ENCODE measurements around the gene SFPQ. TPM values are rescaled to one million over a fixed set of nuclear protein-coding genes. Genes with fewer than 3 reads are reported as not detected.
"Not testable (repeated sequence)": the region's sequence is repeated elsewhere in the genome, so short reads cannot be mapped to it uniquely, and the experiment has no call there.

SFPQ gene
- total RNA-seq, 1 experiment from 2014 or later: 573 TPM

DNA sequence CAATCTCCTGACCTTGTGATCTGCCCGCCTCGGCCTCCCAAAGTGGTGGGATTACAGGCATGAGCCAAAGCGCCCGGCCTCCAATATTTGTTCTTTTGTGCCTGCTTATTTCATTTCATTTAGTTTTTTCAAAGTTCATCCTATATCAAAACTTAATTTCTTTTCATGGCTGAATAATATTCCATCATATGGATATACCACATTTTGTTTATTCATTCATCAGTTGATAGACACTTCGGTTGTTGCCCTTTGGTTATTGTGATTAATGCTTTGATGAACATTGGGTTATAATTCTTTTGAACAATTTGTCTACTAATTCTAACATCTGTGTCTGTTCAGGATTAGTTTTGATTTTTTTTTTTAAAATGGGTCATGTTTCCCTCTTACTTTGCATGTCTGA, 41.7 kb downstream of the SFPQ start:
- Histone ChIP-seq H2BK120ac (ENCODE audit: low read depth, low read length, poor library complexity, severe bottlenecking) (no peak overlapping the region), H4K8ac (replicated peaks; ENCODE audit: insufficient read length, low read depth, low read length) (no peak overlapping the region), H3K4me1 (ENCODE audit: insufficient read depth, low read length) (no peaks in the 10 kb centered on the region), H3K27ac (ENCODE audit: insufficient read length, low read depth, low read length) (no peak overlapping the region), H2AFZ (ENCODE audit: low read length) (no peak overlapping the region), H3K4ac (ENCODE audit: low read depth, low read length) (no peak overlapping the region), H3K4me2 (ENCODE audit: insufficient read depth, insufficient read length, low read length) (no peak overlapping the region), H3T11ph (ENCODE audit: low read length) (no peak overlapping the region), H3K18ac (ENCODE audit: insufficient read length, low read depth, low read length) (no peak overlapping the region), H3K56ac (ENCODE audit: insufficient read length, low read depth, low read length) (no peak overlapping the region), H3K9me3 (ENCODE audit: control insufficient read depth, low read depth, low read length) (no peaks in the 10 kb centered on the region), H2BK15ac (ENCODE audit: low read depth, low read length) (no peak overlapping the region), H4K5ac (ENCODE audit: insufficient read length, low read depth, low read length) (no peak overlapping the region), H2BK5ac (ENCODE audit: insufficient read length, low read length) (no peak overlapping the region), H3K79me2 (ENCODE audit: insufficient read depth, low read length) (no peaks in the 10 kb centered on the region), H3K14ac (ENCODE audit: insufficient read depth, low read length) (no peak overlapping the region), H3K27me3 (ENCODE audit: insufficient read depth, low read length) (no peaks in the 10 kb centered on the region), H3K23me2 (ENCODE audit: insufficient read length, low read depth, low read length, poor library complexity, severe bottlenecking) (no peaks in the 10 kb centered on the region), H2BK20ac (ENCODE audit: low read depth, low read length, poor library complexity, severe bottlenecking) (no peak overlapping the region), H2BK12ac (ENCODE audit: insufficient read length, low read depth, low read length) (no peak overlapping the region), H4K91ac (ENCODE audit: insufficient read length, low read depth, low read length) (no peak overlapping the region), H4K20me1 (ENCODE audit: control insufficient read depth, insufficient read depth, insufficient read length) (no peaks in the 10 kb centered on the region), H3K9ac (ENCODE audit: extremely low read depth, insufficient read length, low read length) (no peak overlapping the region), H2AK5ac (ENCODE audit: insufficient read length, low read length) (no peak overlapping the region), H3K79me1 (ENCODE audit: insufficient read depth, low read depth, low read length, poor library complexity, severe bottlenecking) (no peaks in the 10 kb centered on the region), H3K23ac (ENCODE audit: insufficient read length, low read depth, low read length) (no peak overlapping the region)
- DNase-seq: no peak
- Mint-ChIP-seq H3K4me3 (no peak overlapping the region), H3K36me3 (ENCODE audit: insufficient read depth in 1 of 3, low read depth in 3 of 3) (peaks cover 0 to 10% (median 1%) of the 10 kb centered on the region in 3 experiments; a peak in 3 of 7 replicates), H3K9me3 (peaks cover 7 to 10% of the 10 kb centered on the region in 2 experiments), H3K27ac (no peak overlapping the region), H3K4me1 (peaks cover 0 to 3% of the 10 kb centered on the region in 2 experiments; a peak in 2 of 4 replicates), H3K27me3 (ENCODE audit: low read depth) (no peaks in the 10 kb centered on the region; the same call in 1 of the 2 replicates)
- WGBS (ENCODE audit: extremely low coverage, insufficient read length, low lambda C conversion rate): no CpG with 5 or more reads among the region's 5 CpGs
- TF ChIP-seq, protein P1, sequence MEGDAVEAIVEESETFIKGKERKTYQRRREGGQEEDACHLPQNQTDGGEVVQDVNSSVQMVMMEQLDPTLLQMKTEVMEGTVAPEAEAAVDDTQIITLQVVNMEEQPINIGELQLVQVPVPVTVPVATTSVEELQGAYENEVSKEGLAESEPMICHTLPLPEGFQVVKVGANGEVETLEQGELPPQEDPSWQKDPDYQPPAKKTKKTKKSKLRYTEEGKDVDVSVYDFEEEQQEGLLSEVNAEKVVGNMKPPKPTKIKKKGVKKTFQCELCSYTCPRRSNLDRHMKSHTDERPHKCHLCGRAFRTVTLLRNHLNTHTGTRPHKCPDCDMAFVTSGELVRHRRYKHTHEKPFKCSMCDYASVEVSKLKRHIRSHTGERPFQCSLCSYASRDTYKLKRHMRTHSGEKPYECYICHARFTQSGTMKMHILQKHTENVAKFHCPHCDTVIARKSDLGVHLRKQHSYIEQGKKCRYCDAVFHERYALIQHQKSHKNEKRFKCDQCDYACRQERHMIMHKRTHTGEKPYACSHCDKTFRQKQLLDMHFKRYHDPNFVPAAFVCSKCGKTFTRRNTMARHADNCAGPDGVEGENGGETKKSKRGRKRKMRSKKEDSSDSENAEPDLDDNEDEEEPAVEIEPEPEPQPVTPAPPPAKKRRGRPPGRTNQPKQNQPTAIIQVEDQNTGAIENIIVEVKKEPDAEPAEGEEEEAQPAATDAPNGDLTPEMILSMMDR (conservative IDR thresholded peaks at IDR 0.05): no peak

DNA sequence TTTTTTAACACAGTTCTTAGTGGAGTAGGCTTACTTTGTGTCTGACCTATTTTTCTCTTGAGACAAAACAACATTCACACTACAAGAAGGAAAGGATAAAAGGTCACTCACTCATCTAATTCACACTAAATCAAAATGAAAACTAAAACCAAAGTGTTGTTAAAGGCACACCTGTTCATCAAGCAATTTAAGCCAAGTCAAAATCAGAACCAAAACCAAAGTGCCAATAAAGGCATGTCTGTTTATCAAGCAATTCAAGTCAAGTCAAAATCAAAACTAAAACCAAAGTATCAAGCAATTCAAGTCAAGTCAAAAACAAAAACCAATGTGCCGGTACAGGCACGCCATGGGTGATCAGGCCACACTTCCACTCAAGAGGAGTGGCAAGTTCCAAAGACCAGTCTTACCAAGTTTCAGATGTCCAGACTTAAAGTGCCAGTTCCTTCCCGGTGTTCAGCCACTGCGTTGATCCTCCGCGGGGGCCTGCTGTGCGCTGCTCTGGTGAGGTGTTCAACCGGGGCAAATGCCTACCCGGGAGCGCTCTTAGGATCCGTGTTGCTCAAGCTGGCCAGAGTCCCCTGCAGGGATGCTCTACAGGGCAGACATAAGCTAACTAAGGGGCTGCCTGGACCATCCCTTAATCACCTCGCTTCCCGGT, 46.9 kb downstream of the SFPQ start:
- not testable (repeated sequence) for H4K8ac ChIP-seq (replicated peaks; ENCODE audit: insufficient read length, low read depth, low read length); H3K23me2 ChIP-seq (ENCODE audit: insufficient read length, low read depth, low read length, poor library complexity, severe bottlenecking); H3K4me1 ChIP-seq (ENCODE audit: insufficient read depth, low read length); DNase-seq; H2BK12ac ChIP-seq (ENCODE audit: insufficient read length, low read depth, low read length); H3K9ac ChIP-seq (ENCODE audit: extremely low read depth, insufficient read length, low read length); H3K27ac ChIP-seq (ENCODE audit: insufficient read length, low read depth, low read length); H3K18ac ChIP-seq (ENCODE audit: insufficient read length, low read depth, low read length); H2AK5ac ChIP-seq (ENCODE audit: insufficient read length, low read length); H2BK20ac ChIP-seq (ENCODE audit: low read depth, low read length, poor library complexity, severe bottlenecking); H3K4ac ChIP-seq (ENCODE audit: low read depth, low read length); H2AFZ ChIP-seq (ENCODE audit: low read length); H4K20me1 ChIP-seq (ENCODE audit: control insufficient read depth, insufficient read depth, insufficient read length); H3K27ac Mint-ChIP-seq; H3K56ac ChIP-seq (ENCODE audit: insufficient read length, low read depth, low read length); H3K27me3 Mint-ChIP-seq (ENCODE audit: low read depth); H3K9me3 ChIP-seq (ENCODE audit: control insufficient read depth, low read depth, low read length); H4K91ac ChIP-seq (ENCODE audit: insufficient read length, low read depth, low read length); H2BK15ac ChIP-seq (ENCODE audit: low read depth, low read length); H3K79me1 ChIP-seq (ENCODE audit: insufficient read depth, low read depth, low read length, poor library complexity, severe bottlenecking); H3K36me3 Mint-ChIP-seq (ENCODE audit: insufficient read depth in 1 of 3, low read depth in 3 of 3); H3K4me2 ChIP-seq (ENCODE audit: insufficient read depth, insufficient read length, low read length); H2BK5ac ChIP-seq (ENCODE audit: insufficient read length, low read length); H2BK120ac ChIP-seq (ENCODE audit: low read depth, low read length, poor library complexity, severe bottlenecking); H3K9me3 Mint-ChIP-seq; H3K79me2 ChIP-seq (ENCODE audit: insufficient read depth, low read length); H4K5ac ChIP-seq (ENCODE audit: insufficient read length, low read depth, low read length); H3K4me3 Mint-ChIP-seq; H3K14ac ChIP-seq (ENCODE audit: insufficient read depth, low read length); H3T11ph ChIP-seq (ENCODE audit: low read length); H3K27me3 ChIP-seq (ENCODE audit: insufficient read depth, low read length); H3K23ac ChIP-seq (ENCODE audit: insufficient read length, low read depth, low read length)
- no CpG with 5 or more reads among the region's 13 CpGs for WGBS (ENCODE audit: extremely low coverage, insufficient read length, low lambda C conversion rate)
- peaks cover 15 to 20% of the 10 kb centered on the region in 2 experiments; a peak in 3 of 4 replicates for H3K4me1 Mint-ChIP-seq

Measured in H9 (cell line).